ENCODE results near the gene PRIM2.
"Not testable (repeated sequence)": the region's sequence is repeated elsewhere in the genome, so short reads cannot be mapped to it uniquely, and the experiment has no call there.

The PRIM2 gene, protein sequence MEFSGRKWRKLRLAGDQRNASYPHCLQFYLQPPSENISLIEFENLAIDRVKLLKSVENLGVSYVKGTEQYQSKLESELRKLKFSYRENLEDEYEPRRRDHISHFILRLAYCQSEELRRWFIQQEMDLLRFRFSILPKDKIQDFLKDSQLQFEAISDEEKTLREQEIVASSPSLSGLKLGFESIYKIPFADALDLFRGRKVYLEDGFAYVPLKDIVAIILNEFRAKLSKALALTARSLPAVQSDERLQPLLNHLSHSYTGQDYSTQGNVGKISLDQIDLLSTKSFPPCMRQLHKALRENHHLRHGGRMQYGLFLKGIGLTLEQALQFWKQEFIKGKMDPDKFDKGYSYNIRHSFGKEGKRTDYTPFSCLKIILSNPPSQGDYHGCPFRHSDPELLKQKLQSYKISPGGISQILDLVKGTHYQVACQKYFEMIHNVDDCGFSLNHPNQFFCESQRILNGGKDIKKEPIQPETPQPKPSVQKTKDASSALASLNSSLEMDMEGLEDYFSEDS

DNA sequence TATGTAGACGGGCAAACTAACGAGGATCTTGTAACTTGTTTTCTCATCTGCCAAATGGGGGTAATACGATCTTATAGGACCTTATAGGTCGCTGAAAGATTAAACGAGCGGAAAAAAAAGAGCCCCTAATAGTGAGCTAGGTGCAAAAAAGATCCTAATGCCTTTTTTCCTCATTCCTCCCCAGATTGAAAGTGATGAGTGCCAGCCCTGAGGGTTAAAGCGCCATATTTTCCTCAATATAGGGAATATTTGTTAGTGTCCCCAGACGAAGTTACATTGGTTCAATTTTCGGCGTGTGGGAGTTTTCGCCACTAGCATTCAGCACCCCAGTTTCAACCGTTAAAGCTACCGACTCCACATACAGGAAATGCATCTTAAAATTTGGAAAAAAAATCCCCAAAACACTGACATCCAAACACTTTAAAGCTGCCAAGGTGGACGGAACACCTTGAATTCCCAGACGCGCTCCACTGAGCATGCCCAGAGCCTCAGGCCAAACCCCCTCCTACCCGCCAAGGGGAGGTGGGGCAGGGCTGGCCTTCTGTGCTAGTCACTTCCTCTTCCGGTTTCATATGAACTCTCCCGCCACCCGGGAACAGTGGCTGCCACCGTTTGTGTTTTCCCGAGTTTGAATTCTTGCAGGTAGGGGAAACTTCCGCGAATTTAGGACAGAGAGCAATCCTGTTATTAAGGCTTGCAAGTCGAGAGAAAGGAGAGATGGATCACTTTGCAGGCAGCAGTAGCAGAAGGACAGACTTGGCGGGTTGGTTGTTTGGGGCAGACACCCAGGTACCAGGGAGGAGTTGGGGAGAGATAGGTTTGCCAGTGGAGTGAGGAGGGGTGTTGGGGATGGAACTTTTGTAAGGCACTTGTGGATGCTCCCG lies at the start of gene PRIM2:
Gene PRIM2, plus strand, starts transcription at position 571 of the 884 bp plus-strand sequence. CDS start 816 bp downstream, outside the sequence.
- TF ChIP-seq POLR2A (IDR thresholded peaks at IDR 0.05; ENCODE audit: extremely low read depth, insufficient read length): peak; percentile 82
- TF ChIP-seq, protein P1, sequence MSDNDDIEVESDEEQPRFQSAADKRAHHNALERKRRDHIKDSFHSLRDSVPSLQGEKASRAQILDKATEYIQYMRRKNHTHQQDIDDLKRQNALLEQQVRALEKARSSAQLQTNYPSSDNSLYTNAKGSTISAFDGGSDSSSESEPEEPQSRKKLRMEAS (IDR thresholded peaks at IDR 0.05; ENCODE audit: low read depth, low read length): no peak
- peak; percentile 90 for DNase-seq (ENCODE audit: low read depth)
- peak within 1 kb of the TSS; percentile 82 for H3K4me3 ChIP-seq (ENCODE audit: low read depth, low read length)

DNA sequence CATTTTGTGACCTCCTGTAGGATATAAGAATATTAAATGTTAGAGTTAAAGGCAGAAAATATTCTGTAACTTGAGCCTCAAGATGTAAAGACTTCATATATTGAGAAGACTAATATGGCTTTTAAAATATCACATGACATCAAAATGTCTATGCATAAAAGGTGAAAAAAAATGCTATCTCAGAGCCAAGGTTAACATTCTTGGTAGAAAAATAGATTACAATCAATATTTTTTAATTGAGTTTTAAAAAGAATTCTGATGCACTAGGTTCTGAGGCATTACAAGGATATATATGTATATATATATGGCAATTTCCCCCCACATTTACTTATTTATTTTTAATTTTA lies 49.2 kb upstream of the PRIM2 start:
- H3K4me3 ChIP-seq (ENCODE audit: low read depth, low read length): no peak overlapping the region
- DNase-seq (ENCODE audit: low read depth): no peak
- TF ChIP-seq, protein P2, sequence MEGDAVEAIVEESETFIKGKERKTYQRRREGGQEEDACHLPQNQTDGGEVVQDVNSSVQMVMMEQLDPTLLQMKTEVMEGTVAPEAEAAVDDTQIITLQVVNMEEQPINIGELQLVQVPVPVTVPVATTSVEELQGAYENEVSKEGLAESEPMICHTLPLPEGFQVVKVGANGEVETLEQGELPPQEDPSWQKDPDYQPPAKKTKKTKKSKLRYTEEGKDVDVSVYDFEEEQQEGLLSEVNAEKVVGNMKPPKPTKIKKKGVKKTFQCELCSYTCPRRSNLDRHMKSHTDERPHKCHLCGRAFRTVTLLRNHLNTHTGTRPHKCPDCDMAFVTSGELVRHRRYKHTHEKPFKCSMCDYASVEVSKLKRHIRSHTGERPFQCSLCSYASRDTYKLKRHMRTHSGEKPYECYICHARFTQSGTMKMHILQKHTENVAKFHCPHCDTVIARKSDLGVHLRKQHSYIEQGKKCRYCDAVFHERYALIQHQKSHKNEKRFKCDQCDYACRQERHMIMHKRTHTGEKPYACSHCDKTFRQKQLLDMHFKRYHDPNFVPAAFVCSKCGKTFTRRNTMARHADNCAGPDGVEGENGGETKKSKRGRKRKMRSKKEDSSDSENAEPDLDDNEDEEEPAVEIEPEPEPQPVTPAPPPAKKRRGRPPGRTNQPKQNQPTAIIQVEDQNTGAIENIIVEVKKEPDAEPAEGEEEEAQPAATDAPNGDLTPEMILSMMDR (IDR thresholded peaks at IDR 0.05; ENCODE audit: low read depth, low read length): no peak
- TF ChIP-seq, protein P1 (IDR thresholded peaks at IDR 0.05; ENCODE audit: low read depth, low read length): no peak
- no peak for TF ChIP-seq POLR2A (IDR thresholded peaks at IDR 0.05; ENCODE audit: extremely low read depth, insufficient read length)

DNA sequence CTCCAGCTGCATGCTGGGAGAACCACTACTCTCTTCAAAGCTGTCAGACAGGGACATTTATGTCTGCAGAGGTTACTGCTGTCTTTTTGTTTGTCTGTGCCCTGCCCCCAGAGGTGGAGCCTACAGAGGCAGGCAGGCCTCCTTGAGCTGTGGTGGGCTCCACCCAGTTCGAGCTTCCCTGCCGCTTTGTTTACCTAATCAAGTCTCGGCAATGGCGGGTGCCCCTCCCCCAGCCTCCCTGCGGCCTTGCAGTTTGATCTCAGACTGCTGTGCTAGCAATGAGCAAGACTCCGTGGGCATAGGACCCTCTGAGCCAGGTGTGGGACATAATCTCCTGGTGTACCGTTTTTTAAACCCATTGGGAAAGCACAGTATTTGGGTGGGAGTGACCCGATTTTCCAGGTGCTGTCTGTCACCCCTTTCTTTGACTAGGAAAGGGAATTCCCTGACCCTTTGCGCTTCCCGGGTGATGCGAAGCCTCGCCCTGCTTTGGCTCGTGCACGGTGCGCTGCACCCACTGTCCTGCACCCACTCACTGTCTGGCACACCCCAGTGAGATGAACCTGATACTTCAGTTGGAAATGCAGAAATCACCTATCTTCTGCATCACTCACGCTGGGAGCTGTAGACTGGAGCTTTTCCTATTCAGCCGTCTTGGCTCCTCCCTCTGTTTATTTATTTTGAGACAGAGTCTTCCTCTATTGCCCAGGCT lies 43.2 kb upstream of the PRIM2 start:
- not testable (repeated sequence) for DNase-seq (ENCODE audit: low read depth); H3K4me3 ChIP-seq (ENCODE audit: low read depth, low read length)

DNA sequence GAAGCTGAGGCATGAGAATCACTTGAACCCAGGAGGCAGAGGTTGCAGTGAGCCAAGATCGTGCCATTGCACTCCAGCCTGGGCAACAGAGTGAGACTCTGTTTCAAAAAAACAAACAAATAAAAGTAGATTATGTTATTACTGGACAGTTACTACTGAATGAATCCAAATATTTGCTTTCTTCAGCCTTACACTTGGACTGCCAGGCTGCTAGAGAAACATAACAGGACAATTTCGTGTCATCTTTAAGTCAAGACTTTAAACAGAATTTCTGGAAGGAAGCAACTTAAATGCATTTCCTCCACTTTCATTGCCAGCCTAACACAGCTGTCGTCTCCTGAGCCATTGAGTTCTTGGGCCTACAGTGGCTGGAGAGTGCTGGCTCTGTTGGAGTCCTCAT lies 42.0 kb upstream of the PRIM2 start:
- DNase-seq (ENCODE audit: low read depth): no peak
- no peak for TF ChIP-seq POLR2A (IDR thresholded peaks at IDR 0.05; ENCODE audit: extremely low read depth, insufficient read length)
- TF ChIP-seq, protein P2 (IDR thresholded peaks at IDR 0.05; ENCODE audit: low read depth, low read length): no peak
- TF ChIP-seq, protein P1 (IDR thresholded peaks at IDR 0.05; ENCODE audit: low read depth, low read length): no peak
- no peak overlapping the region for H3K4me3 ChIP-seq (ENCODE audit: low read depth, low read length)

DNA sequence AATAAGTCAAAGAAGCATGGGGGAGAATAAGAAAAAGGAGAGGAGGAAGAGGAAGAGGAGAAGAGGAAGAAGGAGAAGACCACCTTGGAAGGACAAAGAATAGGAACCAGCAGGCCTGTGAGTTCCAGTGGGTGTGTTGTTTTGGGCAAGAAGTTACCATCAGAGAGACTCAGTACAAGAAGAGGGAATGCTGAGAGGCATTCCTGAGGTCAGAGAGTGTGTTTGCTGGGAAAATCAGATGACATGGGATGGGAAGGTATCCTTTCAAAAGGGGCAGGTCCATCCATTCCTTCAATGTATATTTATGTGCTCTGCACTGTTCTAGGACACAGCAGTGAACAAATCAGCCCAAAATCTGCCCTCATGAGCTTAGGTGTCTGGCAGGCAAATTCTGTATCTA lies 40.5 kb upstream of the PRIM2 start:
- TF ChIP-seq, protein P1 (IDR thresholded peaks at IDR 0.05; ENCODE audit: low read depth, low read length): no peak
- no peak for TF ChIP-seq MYC (IDR thresholded peaks at IDR 0.05; ENCODE audit: low read depth, low read length)
- no peak for TF ChIP-seq POLR2A (IDR thresholded peaks at IDR 0.05; ENCODE audit: extremely low read depth, insufficient read length)
- TF ChIP-seq, protein P2 (IDR thresholded peaks at IDR 0.05; ENCODE audit: low read depth, low read length): no peak
- DNase-seq (ENCODE audit: low read depth): no peak
- no peak overlapping the region for H3K4me3 ChIP-seq (ENCODE audit: low read depth, low read length)

DNA sequence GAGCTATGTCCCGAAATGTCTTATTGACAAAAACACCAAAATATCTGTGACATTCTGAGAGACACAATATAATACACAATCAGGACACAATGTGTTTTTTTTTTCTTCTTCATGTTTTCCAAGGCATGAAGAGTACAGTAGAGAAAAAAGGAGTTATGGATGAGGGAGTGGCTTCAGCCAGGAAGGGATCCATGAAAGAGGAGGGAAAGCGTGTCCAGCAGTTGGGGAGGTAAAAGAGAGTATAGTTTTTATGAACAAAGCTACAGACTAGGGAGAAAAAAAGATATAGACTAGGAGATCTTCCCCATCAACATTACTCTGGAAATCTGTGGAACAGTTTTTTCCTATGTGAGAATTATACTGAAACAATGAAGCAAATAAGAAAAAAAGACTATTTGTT lies 38.9 kb upstream of the PRIM2 start:
- TF ChIP-seq MYC (IDR thresholded peaks at IDR 0.05; ENCODE audit: low read depth, low read length) (no peak), POLR2A (IDR thresholded peaks at IDR 0.05; ENCODE audit: extremely low read depth, insufficient read length) (no peak)
- TF ChIP-seq, protein P1 (IDR thresholded peaks at IDR 0.05; ENCODE audit: low read depth, low read length): no peak
- TF ChIP-seq, protein P2 (IDR thresholded peaks at IDR 0.05; ENCODE audit: low read depth, low read length): no peak
- no peak overlapping the region for H3K4me3 ChIP-seq (ENCODE audit: low read depth, low read length)
- no peak for DNase-seq (ENCODE audit: low read depth)

Measured in NB4 (cell line).